ENCODE data around the gene CDH24. TPM values are rescaled to one million over a fixed set of nuclear protein-coding genes. Genes with fewer than 3 reads are reported as not detected.

Gene CDH24
- total and polyA plus RNA-seq, 2 of the 4 experiments (the other 2 are of a cell fraction) = 3.9 to 24.4 TPM

DNA sequence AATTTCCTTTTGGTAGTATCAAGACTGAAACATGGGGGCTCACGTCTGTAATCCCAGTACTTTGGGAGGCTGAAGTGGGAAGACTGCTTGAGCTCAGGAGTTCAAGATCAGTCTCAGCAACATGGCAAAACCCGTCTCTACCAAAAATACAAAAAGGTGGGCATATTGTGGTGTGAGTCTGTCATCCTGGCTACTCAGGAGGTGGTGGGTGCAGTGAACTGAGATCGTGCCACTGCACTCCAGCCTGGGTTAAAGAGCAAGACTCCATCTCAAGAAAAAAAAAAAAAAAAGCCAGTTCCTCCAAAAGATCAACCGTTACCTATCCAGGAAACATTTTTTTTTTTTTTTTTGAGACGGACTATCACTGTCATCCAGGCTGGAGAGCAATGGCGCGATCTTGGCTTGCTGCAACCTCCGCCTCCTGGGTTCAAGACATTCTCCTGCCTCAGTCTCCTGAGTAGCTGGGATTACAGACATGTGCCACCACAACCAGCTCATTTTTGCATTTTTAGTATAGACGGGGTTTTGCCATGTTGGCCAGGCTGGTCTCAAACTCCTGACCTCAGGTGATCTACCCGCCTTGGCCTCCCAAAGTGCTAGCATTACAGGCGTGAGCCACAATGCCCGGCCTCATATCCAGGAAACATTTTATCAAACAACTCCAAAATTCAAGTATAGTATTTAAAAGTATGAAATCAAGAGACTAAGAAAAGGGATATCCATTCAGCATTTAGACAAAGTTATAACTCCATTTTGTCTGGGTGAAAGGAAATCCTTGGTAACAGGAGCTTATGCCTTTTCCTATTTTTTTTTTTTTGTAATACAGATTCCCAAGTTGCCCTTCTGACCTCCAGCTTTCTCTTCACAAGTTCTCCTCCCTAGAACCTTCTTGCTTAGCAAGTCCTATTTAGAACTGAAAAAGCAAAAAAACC lies 34.2 kb upstream of the CDH24 start:
- Histone ChIP-seq H2BK20ac (ENCODE audit: low read depth, low read length) (no peak overlapping the region), H3K14ac (replicated peaks; ENCODE audit: low read depth, low read length) (no peak overlapping the region), H4K5ac (ENCODE audit: low read depth, low read length) (no peak overlapping the region), H3K56ac (ENCODE audit: extremely low read depth, insufficient read depth, low read length) (no peak overlapping the region), H2AK5ac (ENCODE audit: low read depth, low read length) (no peak overlapping the region), H3K36me3 (ENCODE audit: control insufficient read depth, insufficient read depth, low read length) (peaks cover 18% of the 10 kb centered on the region), H3K79me1 (ENCODE audit: low read depth in 1 of 2, low read length in 2 of 2) (peaks cover 18 to 44% of the 10 kb centered on the region in 2 experiments; a peak in 3 of 4 replicates), H3K4me2 (ENCODE audit: low read depth, low read length) (no peak overlapping the region), H2BK120ac (ENCODE audit: low read depth, low read length) (no peak overlapping the region), H2BK5ac (ENCODE audit: low read depth, low read length, poor library complexity, severe bottlenecking) (no peak overlapping the region), H3K18ac (ENCODE audit: low read depth, low read length) (no peak overlapping the region), H2AFZ (replicated peaks; ENCODE audit: low read length, poor library complexity) (no peak overlapping the region), H3K23ac (ENCODE audit: low read depth, low read length) (no peak overlapping the region), H3K9me1 (ENCODE audit: insufficient read depth, low read length) (no peaks in the 10 kb centered on the region), H2AK9ac (replicated peaks; ENCODE audit: low read depth, low read length, poor library complexity) (no peak overlapping the region), H3K4me1 (ENCODE audit: control insufficient read depth, insufficient read depth, low read length) (peaks cover 2% of the 10 kb centered on the region; the same call in 1 of the 2 replicates), H3K4me3 (ENCODE audit: insufficient read depth, low read depth, low read length) (no peak overlapping the region), H3K27ac (ENCODE audit: insufficient read depth, low read length) (no peak overlapping the region), H4K20me1 (ENCODE audit: insufficient read depth, low read length) (peaks cover 22% of the 10 kb centered on the region; the same call in 1 of the 2 replicates), H4K91ac (ENCODE audit: insufficient read depth, low read depth, low read length) (no peak overlapping the region), H4K8ac (ENCODE audit: low read depth in 2 of 2, low read length in 2 of 2) (no peak overlapping the region), H2BK15ac (ENCODE audit: low read depth, low read length) (no peak overlapping the region), H3K4ac (ENCODE audit: low read depth, low read length) (no peak overlapping the region), H3K9me3 (ENCODE audit: control insufficient read depth, insufficient read depth, low read length) (no peaks in the 10 kb centered on the region), H3K27me3 (ENCODE audit: control insufficient read depth, insufficient read depth, low read length) (no peaks in the 10 kb centered on the region), H3K9ac (ENCODE audit: low read depth, low read length) (no peak overlapping the region)
- ATAC-seq (ENCODE audit: low read depth) = no peak
- in situ Hi-C loops (cut with MboI; ENCODE audit: low sequenced_read_pairs) (loop anchor here (25.0 kb wide), 1 partner anchor 1046 kb away; the partner anchor contains the start of genes EMC9, FITM1, PSME1 and PSME2), intact Hi-C loops (cut with micrococcal nuclease) (no loop called here), dilution Hi-C loops (cut with HindIII; ENCODE audit: low sequenced_read_pairs, unreplicated experiment) (no loop called here)
- TF ChIP-seq MAZ (IDR thresholded peaks at IDR 0.05; ENCODE audit: borderline replicate concordance, low read depth, low read length) (no peak), MXI1 (IDR thresholded peaks at IDR 0.05; ENCODE audit: borderline replicate concordance, low read depth, low read length) (no peak), RCOR1 (IDR thresholded peaks at IDR 0.05; ENCODE audit: insufficient replicate concordance, low read length) (no peak), RAD21 (IDR thresholded peaks at IDR 0.05; ENCODE audit: low read length) (no peak)
- no peak for DNase-seq
- BruUV-seq (replicated peaks) = no TSS peak
- ChIA-PET CTCF (interaction anchor here (1.1 to 1.8 kb wide), 3 partner anchors 15 to 105 kb away, joined by 5 to 13 read pairs (median 7); no protein-coding TSS in a partner anchor), POLR2A (ENCODE audit: unreplicated experiment) (interaction anchor here (0.6 kb wide), 1 partner anchor 11 kb away, joined by 5 read pairs; no protein-coding TSS in a partner anchor)
- WGBS, 2 experiments (ENCODE audit: extremely low coverage in 2 of 2, insufficient read length in 1 of 2) = 88% methylated on average over 6 of the region's 12 CpGs; no CpG with 5 or more reads in 1 of the 2 experiments

All from IMR-90 (cell line).